ENCODE results near the gene C2CD5. TPM values are rescaled to one million over a fixed set of nuclear protein-coding genes. Genes with fewer than 3 reads are reported as not detected.

C2CD5 gene
- total RNA-seq, 1 donor from 2014 or later: 14.5 TPM

- no peak for DNase-seq (ENCODE audit: low read depth)
- TF ChIP-seq CTCF (conservative IDR thresholded peaks at IDR 0.05; ENCODE audit: low read depth, low read length): no peak
- H3K4me3 ChIP-seq (ENCODE audit: low read depth, low read length): no peak overlapping the region
Measured at GRCh38 chr12:22473212-22473611, 71.1 kb downstream of the C2CD5 start.

GRCh38 chr12:22467190-22467589 lies 77.2 kb downstream of the C2CD5 start:
- no peak for TF ChIP-seq CTCF (conservative IDR thresholded peaks at IDR 0.05; ENCODE audit: low read depth, low read length)
- DNase-seq (ENCODE audit: low read depth): peak; percentile 13
- no peak overlapping the region for H3K4me3 ChIP-seq (ENCODE audit: low read depth, low read length)

DNA sequence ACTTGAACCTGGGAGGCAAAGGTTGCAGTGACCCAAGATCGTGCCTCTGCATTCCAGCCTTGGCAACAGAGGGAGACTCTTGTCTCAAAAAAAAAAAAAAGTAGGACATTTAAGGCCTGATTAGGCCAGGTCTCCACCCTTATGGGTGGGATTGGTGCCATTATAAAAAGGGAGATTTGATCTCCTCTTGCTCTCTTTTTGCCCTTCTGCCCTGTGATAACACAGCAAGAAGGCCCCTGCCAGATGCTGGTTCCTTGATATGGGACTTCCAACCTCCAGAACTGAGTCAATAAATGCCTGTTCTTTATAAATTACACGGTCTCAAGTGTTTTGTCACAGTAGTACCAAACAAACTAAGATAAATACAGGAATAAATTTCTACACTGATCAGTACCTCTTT lies 81.0 kb downstream of the C2CD5 start:
- no peak for DNase-seq (ENCODE audit: low read depth)
- no peak for TF ChIP-seq CTCF (conservative IDR thresholded peaks at IDR 0.05; ENCODE audit: low read depth, low read length)
- no peak overlapping the region for H3K4me3 ChIP-seq (ENCODE audit: low read depth, low read length)

DNA sequence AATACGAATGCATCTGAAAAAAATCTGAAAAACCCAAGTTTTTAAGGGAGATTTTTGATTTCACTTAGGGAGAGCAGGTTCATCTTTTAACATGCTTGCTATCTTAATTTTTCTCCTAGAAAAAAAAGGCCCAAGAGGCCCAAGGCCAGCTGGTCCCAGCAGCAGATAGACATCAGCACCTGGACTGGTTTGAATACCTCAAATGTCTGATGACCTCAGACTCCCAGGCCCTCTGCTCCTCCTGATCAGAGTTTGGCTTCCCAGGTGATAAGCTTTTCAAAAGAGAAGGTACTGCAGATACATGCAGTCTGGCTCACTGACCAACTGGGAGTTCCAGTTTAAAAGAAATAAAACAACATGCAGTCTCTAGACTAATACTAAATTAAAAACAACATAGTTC lies 82.6 kb downstream of the C2CD5 start:
- no peak for TF ChIP-seq CTCF (conservative IDR thresholded peaks at IDR 0.05; ENCODE audit: low read depth, low read length)
- DNase-seq (ENCODE audit: low read depth): no peak
- no peak overlapping the region for H3K4me3 ChIP-seq (ENCODE audit: low read depth, low read length)

GRCh38 chr12:22459838-22460490 lies 84.4 kb downstream of the C2CD5 start:
- no peak overlapping the region for H3K4me3 ChIP-seq (ENCODE audit: low read depth, low read length)
- TF ChIP-seq CTCF (conservative IDR thresholded peaks at IDR 0.05; ENCODE audit: low read depth, low read length): peak; percentile 73
- DNase-seq (ENCODE audit: low read depth): no peak

DNA sequence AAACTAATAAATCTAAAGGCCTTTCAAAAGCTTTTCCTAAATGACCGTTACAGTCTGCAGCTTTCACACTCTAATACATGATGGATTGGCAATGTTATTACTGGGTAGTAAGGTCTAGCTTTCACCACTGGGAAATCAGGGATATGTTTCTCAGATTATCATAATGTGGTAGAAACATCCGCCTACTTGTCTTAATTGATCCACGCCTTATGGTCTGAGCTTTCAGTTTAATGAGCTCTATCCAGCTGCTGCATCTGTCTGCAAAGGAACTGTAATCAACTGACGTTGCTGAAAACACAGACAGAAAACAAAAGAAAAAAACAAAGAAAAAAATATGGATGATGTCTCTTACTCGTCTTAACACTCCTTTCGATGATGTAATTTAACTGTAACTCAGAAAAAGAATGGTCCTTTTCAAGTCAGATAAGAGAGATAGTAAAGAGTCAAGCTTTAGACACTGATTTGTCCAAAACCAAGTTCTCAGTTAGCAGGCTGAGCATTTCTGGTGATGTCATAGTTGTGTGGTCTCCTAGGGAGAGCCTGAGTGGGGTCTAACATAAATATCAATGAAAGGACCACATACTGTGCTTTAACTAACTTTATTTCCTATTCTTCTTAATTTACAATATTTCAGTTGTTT lies 85.9 kb downstream of the C2CD5 start:
- no peak overlapping the region for H3K4me3 ChIP-seq (ENCODE audit: low read depth, low read length)
- no peak for TF ChIP-seq CTCF (conservative IDR thresholded peaks at IDR 0.05; ENCODE audit: low read depth, low read length)
- DNase-seq (ENCODE audit: low read depth): no peak

DNA sequence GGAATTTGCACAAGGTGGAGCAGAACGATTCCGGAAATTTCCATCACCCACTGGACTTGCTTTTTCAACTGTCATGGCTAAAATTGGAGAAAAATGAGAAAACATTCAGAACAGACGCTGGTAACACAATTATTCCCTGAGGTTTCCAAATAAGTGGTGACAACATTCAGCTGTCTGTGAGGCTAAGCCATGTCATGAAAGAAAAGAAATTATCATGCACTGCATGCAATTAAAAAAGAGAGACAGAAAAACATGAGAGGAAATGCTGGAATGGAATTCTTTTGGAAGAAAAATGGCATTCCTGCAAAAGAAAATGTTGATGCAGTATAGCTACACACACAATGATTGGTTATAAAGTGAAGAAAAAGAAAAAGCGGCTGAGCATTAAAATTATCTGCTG lies 87.3 kb downstream of the C2CD5 start:
- no peak for TF ChIP-seq CTCF (conservative IDR thresholded peaks at IDR 0.05; ENCODE audit: low read depth, low read length)
- H3K4me3 ChIP-seq (ENCODE audit: low read depth, low read length): no peak overlapping the region

More for the DNA sequence above, 87.3 kb downstream of the C2CD5 start:
- no peak for DNase-seq (ENCODE audit: low read depth)

Data from epithelial cell of proximal tubule (primary cell).